HG03097 (cell line): ENCODE results near the gene XIAP.
A peak's percentile ranks its signal among the peaks of the same experiment; 100 is the strongest.

Experiments
- ATAC-seq: cut with Tn5 transposase; IDR thresholded peaks from one replicate; pipeline ENCODE4 v1.9.1; 2021; ENCODE audit not compliant: unreplicated experiment, low FRiP score

XIAP gene

GRCh38 chrX:123949846-123950245 lies 90.0 kb downstream of the XIAP start:
- ATAC-seq: no peak

GRCh38 chrX:123959281-123960063 lies 99.6 kb downstream of the XIAP start:
- ATAC-seq: no peak

- ATAC-seq: no peak
Measured at GRCh38 chrX:123960956-123961267, 101.1 kb downstream of the XIAP start.

GRCh38 chrX:123961268-123962005 lies 101.6 kb downstream of the XIAP start, which contains the start of gene STAG2:
STAG2 (plus strand) TSS chrX:123961706; CDS start chrX:124022628, 60,922 bp downstream.
- no peak for ATAC-seq

DNA sequence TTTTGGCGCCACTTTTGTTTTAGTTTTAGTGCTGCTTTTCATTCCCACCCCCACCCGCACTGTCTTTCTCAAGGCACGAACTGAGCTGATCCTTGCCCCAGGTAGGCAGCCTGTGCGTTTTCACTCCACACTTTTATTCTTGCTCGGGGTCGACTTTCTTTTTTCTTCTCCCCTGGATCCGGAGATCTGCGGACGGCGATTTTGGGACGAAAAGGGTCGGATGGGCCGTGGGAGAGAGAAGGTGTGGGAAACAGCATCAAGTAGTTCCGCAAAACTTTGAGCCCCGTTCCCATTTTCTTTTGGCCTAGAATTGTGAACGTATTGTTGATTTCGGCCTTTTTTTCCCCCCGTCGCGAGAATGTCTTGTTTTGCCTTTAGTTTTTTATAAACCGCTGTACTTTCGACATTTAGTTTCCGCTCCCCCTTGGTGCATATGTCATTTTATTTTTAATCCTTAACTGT lies 102.2 kb downstream of the XIAP start:
- no peak for ATAC-seq

DNA sequence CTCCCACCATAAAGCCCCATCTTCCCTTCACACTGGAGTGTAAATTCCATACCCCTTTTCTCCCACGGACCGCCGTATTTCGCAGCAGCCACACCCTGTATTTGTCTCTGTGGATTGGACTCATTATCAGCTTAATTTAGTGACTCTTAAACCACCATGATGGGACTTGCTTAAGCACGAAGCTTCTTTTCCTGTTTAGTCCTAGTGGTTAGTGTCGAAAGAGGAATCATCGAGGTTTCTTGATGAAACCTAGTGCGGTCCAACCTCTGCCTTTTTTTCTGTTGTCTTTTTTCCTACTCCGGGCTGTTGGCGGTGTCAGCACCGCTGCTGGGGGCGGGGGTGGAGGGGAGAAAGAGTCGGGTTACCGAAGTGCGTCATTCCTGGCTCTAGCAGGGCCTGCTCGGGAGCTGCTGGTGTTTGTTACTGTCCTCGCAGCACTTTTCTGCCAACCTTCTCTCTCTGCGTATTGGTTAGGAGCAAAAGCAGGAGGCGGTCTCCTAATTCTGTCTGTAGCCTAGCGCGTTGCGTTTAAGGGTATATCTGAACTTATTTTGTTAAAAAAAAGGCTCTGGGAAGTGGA lies 103.0 kb downstream of the XIAP start:
- peak; percentile 42 for ATAC-seq
